GM12878 (cell line): ENCODE measurements around the gene RNF167. TPM values are rescaled to one million over a fixed set of nuclear protein-coding genes. Genes with fewer than 3 reads are reported as not detected.

Experiments
- CBFB ChIP-seq: IDR thresholded peaks from 2 replicates; pipeline ENCODE4 v1.6.1; 2016; ENCODE audit warnings: antibody characterized with exemption, low read depth
- CBX3 ChIP-seq: fragments of 200-600 bp; sonication (generic); IDR thresholded peaks from 2 replicates; pipeline ENCODE4 v1.6.1; 2016; ENCODE audit warnings: low read depth, borderline replicate concordance
- CBX5 ChIP-seq: sonication (generic); IDR thresholded peaks from 2 replicates; pipeline ENCODE4 v1.6.1; 2016; ENCODE audit warnings: low read depth, moderate library complexity, mild to moderate bottlenecking, inconsistent platforms
- CHD4 ChIP-seq: fragments of 200-600 bp; sonication (generic); IDR thresholded peaks from 2 replicates; pipeline ENCODE4 v1.6.1; 2016; ENCODE audit warnings: mild to moderate bottlenecking
- CREB1 ChIP-seq: IDR thresholded peaks from 2 replicates; pipeline ENCODE4 v1.6.1; 2012; ENCODE audit warnings: low read depth, mild to moderate bottlenecking, inconsistent platforms
- EZH2 ChIP-seq: IDR thresholded peaks from 2 replicates; pipeline ENCODE4 v1.6.1; 2012; ENCODE audit warnings: low read depth, mild to moderate bottlenecking, control low read depth, inconsistent platforms, low read length, borderline replicate concordance; ENCODE audit not compliant: control insufficient read depth
- GATAD2B ChIP-seq: fragments of 450-650 bp; conservative IDR thresholded peaks from 2 replicates; pipeline ENCODE4 v1.6.1; 2017; ENCODE audit warnings: low read depth, mild to moderate bottlenecking, moderate library complexity
- HDAC6 ChIP-seq: fragments of 200-600 bp; sonication (generic); IDR thresholded peaks from one replicate; pipeline ENCODE4 v1.8.0; 2017; ENCODE audit warnings: antibody characterized with exemption; ENCODE audit not compliant: unreplicated experiment
- IKZF2 ChIP-seq, 2 experiments: fragments of 450-650 bp; IDR thresholded peaks; 2 replicates each; pipeline ENCODE4 v1.6.1; 2017; ENCODE audit warnings: mild to moderate bottlenecking in 2 of 2, moderate library complexity in 2 of 2
- KLF5 ChIP-seq: fragments of 450-650 bp; IDR thresholded peaks from 2 replicates; pipeline ENCODE4 v1.6.1; 2014; ENCODE audit warnings: mild to moderate bottlenecking; ENCODE audit not compliant: partially characterized antibody
- LARP7 ChIP-seq: fragments of 450-650 bp; IDR thresholded peaks from 2 replicates; pipeline ENCODE4 v1.6.1; 2017; ENCODE audit warnings: mild to moderate bottlenecking
- NFXL1 ChIP-seq: fragments of 450-650 bp; IDR thresholded peaks from 2 replicates; pipeline ENCODE4 v1.6.1; 2017; ENCODE audit warnings: antibody characterized with exemption, mild to moderate bottlenecking, borderline replicate concordance
- NFYB ChIP-seq: IDR thresholded peaks from 2 replicates; pipeline ENCODE4 v1.6.1; 2011; ENCODE audit warnings: low read depth, mild to moderate bottlenecking, low read length, improper control_type of control experiment, moderate library complexity; ENCODE audit not compliant: insufficient read depth
- NR2C2 ChIP-seq: IDR thresholded peaks from 2 replicates; pipeline ENCODE4 v1.6.1; 2011; ENCODE audit warnings: borderline replicate concordance, low read depth; ENCODE audit not compliant: control insufficient read depth, insufficient read length
- NRF1 ChIP-seq: conservative IDR thresholded peaks from 2 replicates; pipeline ENCODE4 v1.6.1; 2011; ENCODE audit warnings: mild to moderate bottlenecking, low read depth, low read length, improper control_type of control experiment
- POLR2AphosphoS5 ChIP-seq: IDR thresholded peaks from 2 replicates; pipeline ENCODE4 v1.6.1; 2011; ENCODE audit warnings: mild to moderate bottlenecking, low read length, inconsistent platforms
- RCOR1 ChIP-seq: conservative IDR thresholded peaks from 2 replicates; pipeline ENCODE4 v1.6.1; 2012; ENCODE audit warnings: low read depth, low read length, improper control_type of control experiment
- SP1 ChIP-seq: IDR thresholded peaks from one replicate; pipeline ENCODE4 v1.6.1; 2011; ENCODE audit warnings: low read depth, low read length
- SUPT20H ChIP-seq: IDR thresholded peaks from 2 replicates; pipeline ENCODE4 v1.6.1; 2011; ENCODE audit warnings: low read depth, mild to moderate bottlenecking, low read length, moderate library complexity, borderline replicate concordance; ENCODE audit not compliant: control insufficient read depth
- ZNF24 ChIP-seq: fragments of 450-650 bp; IDR thresholded peaks from 2 replicates; pipeline ENCODE4 v1.6.1; 2017; ENCODE audit warnings: antibody characterized with exemption, mild to moderate bottlenecking
- ZSCAN29 ChIP-seq: fragments of 450-650 bp; IDR thresholded peaks from 2 replicates; pipeline ENCODE4 v1.6.1; 2017; ENCODE audit warnings: mild to moderate bottlenecking, moderate library complexity
- ZZZ3 ChIP-seq: IDR thresholded peaks from 2 replicates; pipeline ENCODE4 v1.6.1; 2011; ENCODE audit warnings: low read depth; ENCODE audit not compliant: control insufficient read depth, insufficient read length
- polyA plus RNA-seq, 11 experiments: library from polyadenylated mRNA; depleted of rRNA in 4 of 11; unstranded in 6 of 11; stranded (reverse) in 5 of 11; fragments of >200 nt; fragmentation: Nextera tagmentation in 4 of 11; fragmentation: Illumina TruSeq in 1 of 11; extraction: Ambion mirVana in 4 of 11; extraction: Trizol in 1 of 11; gene quantifications; 1 replicate in 1 of 11; 2 replicates in 10 of 11; pipeline versions ENCODE4 v1.2.1 to v1.2.3, GENCODE V29; 2011 to 2016; ENCODE audit warnings: inconsistent platforms in 2 of 11, missing spikeins in 2 of 11, low read depth in 1 of 11
- total RNA-seq, 4 experiments: library from RNA; depleted of rRNA in 3 of 4; stranded (reverse); fragments of >200 nt in 3 of 4; fragmentation: Illumina TruSeq in 1 of 4; extraction: Trizol in 1 of 4; gene quantifications; 2 replicates each; pipeline versions ENCODE4 v1.2.1 to v1.2.3, GENCODE V29; 2013 to 2021
- TF ChIP-seq, protein P1 (sequence below): fragments of 450-650 bp; IDR thresholded peaks from 2 replicates; pipeline ENCODE4 v1.6.1; 2017; ENCODE audit warnings: low read depth, mild to moderate bottlenecking, moderate library complexity
- TF ChIP-seq, protein P2 (sequence below): fragments of 450-650 bp; IDR thresholded peaks from 2 replicates; pipeline ENCODE4 v1.6.1; 2016; ENCODE audit warnings: mild to moderate bottlenecking, moderate library complexity, borderline replicate concordance
- TF ChIP-seq, protein P3 (sequence below): IDR thresholded peaks from 2 replicates; pipeline ENCODE4 v1.6.1; 2011; ENCODE audit warnings: borderline replicate concordance, low read depth, mild to moderate bottlenecking, moderate library complexity, low read length; ENCODE audit not compliant: insufficient read depth, poor library complexity, severe bottlenecking

The RNF167 gene
- total and polyA plus RNA-seq, 10 of the 15 experiments (the other 5 are each of a cell fraction or from before 2014, with no cell fraction given), result 33.6 to 147 (median 57.6) TPM

DNA sequence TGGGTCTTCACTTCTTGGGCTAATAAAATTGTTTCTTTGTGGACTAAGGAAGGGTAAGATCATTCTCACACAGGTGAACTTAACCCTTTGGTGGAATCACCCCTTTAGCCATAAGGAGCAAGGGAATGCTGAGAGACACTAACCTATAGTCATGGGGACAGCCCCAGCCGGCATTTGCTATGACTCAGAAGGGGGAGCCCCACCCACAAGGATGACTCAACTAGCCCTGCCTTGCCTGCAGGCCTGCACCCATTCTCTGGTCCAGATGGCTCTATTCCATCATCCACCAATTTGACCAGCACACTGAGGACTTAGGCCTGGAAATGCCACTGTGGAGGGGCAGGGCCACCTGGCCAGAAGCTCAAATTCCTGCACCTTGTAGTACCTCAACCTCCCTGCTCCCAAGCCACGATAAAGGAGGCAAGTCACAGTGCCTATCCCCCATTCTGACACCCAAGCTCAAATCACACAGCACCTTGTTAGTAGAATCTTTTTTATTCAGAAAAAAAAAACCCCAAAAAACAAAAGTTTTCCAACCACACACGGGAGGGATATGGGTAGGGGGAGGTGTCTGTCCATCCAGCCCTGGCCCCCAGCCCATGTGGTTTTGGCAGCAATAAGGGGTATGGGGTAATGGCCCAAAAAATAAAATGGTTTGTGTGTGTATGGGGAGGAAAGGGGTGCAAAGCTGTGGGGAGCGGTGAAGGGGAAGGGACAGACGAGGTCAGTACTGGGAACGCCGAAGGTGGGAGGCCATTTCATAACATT is 5.3 kb downstream of the RNF167 start (continued):
- TF ChIP-seq NFXL1, result no peak
- TF ChIP-seq RCOR1, result no peak
- TF ChIP-seq NRF1, result no peak
- TF ChIP-seq ZSCAN29, result no peak
- TF ChIP-seq IKZF2 (IDR thresholded peaks at IDR 0.05), result peak; percentile 80 to 91
- TF ChIP-seq SP1, result no peak
- TF ChIP-seq LARP7, result peak; percentile 54; the same call in 1 of the 2 replicates
- no peak for TF ChIP-seq KLF5
- TF ChIP-seq CHD4, result no peak
- no peak for TF ChIP-seq CBX5
- TF ChIP-seq EZH2, result no peak
- TF ChIP-seq CBFB, result peak; percentile 87; the same call in 1 of the 2 replicates
- no peak; the same call in 1 of the 2 replicates for TF ChIP-seq ZNF24
- TF ChIP-seq CBX3, result no peak
- peak; percentile 58 for TF ChIP-seq GATAD2B
- TF ChIP-seq NR2C2, result no peak
- TF ChIP-seq, protein P1, sequence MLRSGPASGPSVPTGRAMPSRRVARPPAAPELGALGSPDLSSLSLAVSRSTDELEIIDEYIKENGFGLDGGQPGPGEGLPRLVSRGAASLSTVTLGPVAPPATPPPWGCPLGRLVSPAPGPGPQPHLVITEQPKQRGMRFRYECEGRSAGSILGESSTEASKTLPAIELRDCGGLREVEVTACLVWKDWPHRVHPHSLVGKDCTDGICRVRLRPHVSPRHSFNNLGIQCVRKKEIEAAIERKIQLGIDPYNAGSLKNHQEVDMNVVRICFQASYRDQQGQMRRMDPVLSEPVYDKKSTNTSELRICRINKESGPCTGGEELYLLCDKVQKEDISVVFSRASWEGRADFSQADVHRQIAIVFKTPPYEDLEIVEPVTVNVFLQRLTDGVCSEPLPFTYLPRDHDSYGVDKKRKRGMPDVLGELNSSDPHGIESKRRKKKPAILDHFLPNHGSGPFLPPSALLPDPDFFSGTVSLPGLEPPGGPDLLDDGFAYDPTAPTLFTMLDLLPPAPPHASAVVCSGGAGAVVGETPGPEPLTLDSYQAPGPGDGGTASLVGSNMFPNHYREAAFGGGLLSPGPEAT, result peak; percentile 81; the same call in 1 of the 2 replicates
- TF ChIP-seq NFYB, result no peak
- TF ChIP-seq CREB1, result no peak
- TF ChIP-seq HDAC6, result no peak
- no peak for TF ChIP-seq SUPT20H
- peak; percentile 87 for TF ChIP-seq POLR2AphosphoS5
- no peak for TF ChIP-seq ZZZ3
- TF ChIP-seq, protein P2, sequence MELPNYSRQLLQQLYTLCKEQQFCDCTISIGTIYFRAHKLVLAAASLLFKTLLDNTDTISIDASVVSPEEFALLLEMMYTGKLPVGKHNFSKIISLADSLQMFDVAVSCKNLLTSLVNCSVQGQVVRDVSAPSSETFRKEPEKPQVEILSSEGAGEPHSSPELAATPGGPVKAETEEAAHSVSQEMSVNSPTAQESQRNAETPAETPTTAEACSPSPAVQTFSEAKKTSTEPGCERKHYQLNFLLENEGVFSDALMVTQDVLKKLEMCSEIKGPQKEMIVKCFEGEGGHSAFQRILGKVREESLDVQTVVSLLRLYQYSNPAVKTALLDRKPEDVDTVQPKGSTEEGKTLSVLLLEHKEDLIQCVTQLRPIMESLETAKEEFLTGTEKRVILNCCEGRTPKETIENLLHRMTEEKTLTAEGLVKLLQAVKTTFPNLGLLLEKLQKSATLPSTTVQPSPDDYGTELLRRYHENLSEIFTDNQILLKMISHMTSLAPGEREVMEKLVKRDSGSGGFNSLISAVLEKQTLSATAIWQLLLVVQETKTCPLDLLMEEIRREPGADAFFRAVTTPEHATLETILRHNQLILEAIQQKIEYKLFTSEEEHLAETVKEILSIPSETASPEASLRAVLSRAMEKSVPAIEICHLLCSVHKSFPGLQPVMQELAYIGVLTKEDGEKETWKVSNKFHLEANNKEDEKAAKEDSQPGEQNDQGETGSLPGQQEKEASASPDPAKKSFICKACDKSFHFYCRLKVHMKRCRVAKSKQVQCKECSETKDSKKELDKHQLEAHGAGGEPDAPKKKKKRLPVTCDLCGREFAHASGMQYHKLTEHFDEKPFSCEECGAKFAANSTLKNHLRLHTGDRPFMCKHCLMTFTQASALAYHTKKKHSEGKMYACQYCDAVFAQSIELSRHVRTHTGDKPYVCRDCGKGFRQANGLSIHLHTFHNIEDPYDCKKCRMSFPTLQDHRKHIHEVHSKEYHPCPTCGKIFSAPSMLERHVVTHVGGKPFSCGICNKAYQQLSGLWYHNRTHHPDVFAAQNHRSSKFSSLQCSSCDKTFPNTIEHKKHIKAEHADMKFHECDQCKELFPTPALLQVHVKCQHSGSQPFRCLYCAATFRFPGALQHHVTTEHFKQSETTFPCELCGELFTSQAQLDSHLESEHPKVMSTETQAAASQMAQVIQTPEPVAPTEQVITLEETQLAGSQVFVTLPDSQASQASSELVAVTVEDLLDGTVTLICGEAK, result no peak
- TF ChIP-seq, protein P3, sequence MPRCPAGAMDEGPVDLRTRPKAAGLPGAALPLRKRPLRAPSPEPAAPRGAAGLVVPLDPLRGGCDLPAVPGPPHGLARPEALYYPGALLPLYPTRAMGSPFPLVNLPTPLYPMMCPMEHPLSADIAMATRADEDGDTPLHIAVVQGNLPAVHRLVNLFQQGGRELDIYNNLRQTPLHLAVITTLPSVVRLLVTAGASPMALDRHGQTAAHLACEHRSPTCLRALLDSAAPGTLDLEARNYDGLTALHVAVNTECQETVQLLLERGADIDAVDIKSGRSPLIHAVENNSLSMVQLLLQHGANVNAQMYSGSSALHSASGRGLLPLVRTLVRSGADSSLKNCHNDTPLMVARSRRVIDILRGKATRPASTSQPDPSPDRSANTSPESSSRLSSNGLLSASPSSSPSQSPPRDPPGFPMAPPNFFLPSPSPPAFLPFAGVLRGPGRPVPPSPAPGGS, result peak; percentile 99
